ENCODE results near the gene AGXT. TPM values are rescaled to one million over a fixed set of nuclear protein-coding genes. Genes with fewer than 3 reads are reported as not detected.

The AGXT gene
- total RNA-seq, 4 donors from 2014 or later = not detected

GRCh38 chr2:240871071-240871958 is 2.7 kb downstream of the AGXT start:
- Histone ChIP-seq H3K27me3 (peaks cover 0 to 3% (median 0%) of the 10 kb centered on the region in 4 donors), H3K27ac (no peak overlapping the region), H3K9me3 (no peaks in the 10 kb centered on the region), H3K36me3 (no peaks in the 10 kb centered on the region), H3K4me1 (no peaks in the 10 kb centered on the region), H3K4me3 (no peak overlapping the region)
- intact Hi-C loops (cut with DNase I) = no loop called here
- 60 to 82% methylated on average over 1 to 2 of the region's 16 CpGs for WGBS, 2 donors
- no peak for TF ChIP-seq POLR2A (IDR thresholded peaks at IDR 0.05)
- no peak for TF ChIP-seq CTCF (IDR thresholded peaks at IDR 0.05)
- DNase-seq = no peak

- Histone ChIP-seq H3K27ac (no peak overlapping the region), H3K27me3 (no peaks in the 10 kb centered on the region), H3K36me3 (no peaks in the 10 kb centered on the region), H3K4me1 (no peaks in the 10 kb centered on the region), H3K4me3 (no peak overlapping the region), H3K9me3 (no peaks in the 10 kb centered on the region)
- TF ChIP-seq POLR2A (IDR thresholded peaks at IDR 0.05) = no peak
- no peak for TF ChIP-seq CTCF (IDR thresholded peaks at IDR 0.05)
- 83 to 84% methylated on average over 10 to 12 of the region's 17 CpGs for WGBS, 2 donors
- no peak for DNase-seq
- intact Hi-C loops (cut with DNase I) = no loop called here
Measured at GRCh38 chr2:240872317-240873097, 3.9 kb downstream of the AGXT start.

GRCh38 chr2:240873098-240873788 is 4.6 kb downstream of the AGXT start:
- no peaks in the 10 kb centered on the region for H3K9me3 ChIP-seq
- intact Hi-C loops (cut with DNase I) = no loop called here
- DNase-seq = no peak
- no peak overlapping the region for H3K4me3 ChIP-seq
- no peak overlapping the region for H3K27ac ChIP-seq
- no peaks in the 10 kb centered on the region for H3K36me3 ChIP-seq
- no peaks in the 10 kb centered on the region for H3K27me3 ChIP-seq
- no peak for TF ChIP-seq POLR2A (IDR thresholded peaks at IDR 0.05)
- TF ChIP-seq CTCF (IDR thresholded peaks at IDR 0.05) = no peak
- H3K4me1 ChIP-seq = no peaks in the 10 kb centered on the region
- whole genome bisulfite sequencing, 2 donors = 67 to 100% methylated on average over 1 to 5 of the region's 21 CpGs

GRCh38 chr2:240873805-240874714 is 5.4 kb downstream of the AGXT start:
- Histone ChIP-seq H3K27ac (no peak overlapping the region), H3K36me3 (no peaks in the 10 kb centered on the region), H3K9me3 (no peaks in the 10 kb centered on the region), H3K4me1 (no peaks in the 10 kb centered on the region), H3K4me3 (no peak overlapping the region), H3K27me3 (no peaks in the 10 kb centered on the region)
- 68 to 80% methylated on average over 11 to 14 of the region's 33 CpGs for WGBS, 2 donors
- intact Hi-C loops (cut with DNase I) = no loop called here
- TF ChIP-seq POLR2A (IDR thresholded peaks at IDR 0.05) = no peak
- no peak for TF ChIP-seq CTCF (IDR thresholded peaks at IDR 0.05)
- no peak for DNase-seq

Measured in esophagus squamous epithelium (tissue), 5 donors.